Measurements from ENCODE around the gene GMDS.
A peak's percentile ranks its signal among the peaks of the same experiment; 100 is the strongest.

The GMDS gene

GRCh38 chr6:2208468-2208867 lies 36.9 kb downstream of the GMDS start:
- DNase-seq = no peak
- Histone ChIP-seq H3K36me3 (ENCODE audit: control insufficient read depth in 4 of 4, insufficient read depth in 4 of 4, low read length in 3 of 4) (no peaks in the 10 kb centered on the region), H3K9me3 (ENCODE audit: control extremely low read depth in 1 of 5, control insufficient read depth in 4 of 5, insufficient read depth in 2 of 5, low read depth in 1 of 5, low read length in 4 of 5) (peaks cover 0 to 5% (median 0%) of the 10 kb centered on the region in 5 experiments), H3K27ac (ENCODE audit: insufficient read depth in 1 of 2, low read depth in 1 of 2, low read length in 2 of 2, poor library complexity in 1 of 2, severe bottlenecking in 2 of 2) (no peak overlapping the region), H3K4me3 (ENCODE audit: control insufficient read depth in 1 of 7, extremely low read depth in 1 of 7, insufficient read depth in 4 of 7, low read depth in 2 of 7, low read length in 6 of 7) (no peak overlapping the region), H3K27me3 (replicated peaks in 2 of 5; ENCODE audit: control insufficient read depth in 4 of 5, insufficient read depth in 5 of 5, low read length in 4 of 5) (no peaks in the 10 kb centered on the region), H3K4me1 (ENCODE audit: control extremely low read depth in 1 of 4, control insufficient read depth in 4 of 4, insufficient read depth in 4 of 4, low read length in 3 of 4) (peaks cover 0 to 2% (median 0%) of the 10 kb centered on the region in 4 experiments)
- ChIA-PET POLR2A (no interaction called here), CTCF (interaction anchor here (0.7 to 2.8 kb wide), 17 partner anchors 9 to 606 kb away, joined by 3 to 11 read pairs (median 5); no protein-coding TSS in a partner anchor)
- 100% methylated on average over 3 of the region's 3 CpGs for WGBS (ENCODE audit: insufficient coverage)

- ChIA-PET CTCF (interaction anchor here (0.9 to 1.4 kb wide), 2 partner anchors 9 to 14 kb away, joined by 3 to 4 read pairs; no protein-coding TSS in a partner anchor), POLR2A (no interaction called here)
- 80% methylated on average over 2 of the region's 3 CpGs for WGBS (ENCODE audit: insufficient coverage)
- no peak overlapping the region for H3K4me3 ChIP-seq (ENCODE audit: control insufficient read depth in 1 of 7, extremely low read depth in 1 of 7, insufficient read depth in 4 of 7, low read depth in 2 of 7, low read length in 6 of 7)
- no peak for DNase-seq
- H3K27me3 ChIP-seq (replicated peaks in 2 of 5; ENCODE audit: control insufficient read depth in 4 of 5, insufficient read depth in 5 of 5, low read length in 4 of 5) = no peaks in the 10 kb centered on the region
- H3K36me3 ChIP-seq (ENCODE audit: control insufficient read depth in 4 of 4, insufficient read depth in 4 of 4, low read length in 3 of 4) = no peaks in the 10 kb centered on the region
- H3K9me3 ChIP-seq (ENCODE audit: control extremely low read depth in 1 of 5, control insufficient read depth in 4 of 5, insufficient read depth in 2 of 5, low read depth in 1 of 5, low read length in 4 of 5) = peaks cover 0 to 5% (median 0%) of the 10 kb centered on the region in 5 experiments
- peaks cover 0 to 8% (median 0%) of the 10 kb centered on the region in 4 experiments for H3K4me1 ChIP-seq (ENCODE audit: control extremely low read depth in 1 of 4, control insufficient read depth in 4 of 4, insufficient read depth in 4 of 4, low read length in 3 of 4)
- H3K27ac ChIP-seq (ENCODE audit: insufficient read depth in 1 of 2, low read depth in 1 of 2, low read length in 2 of 2, poor library complexity in 1 of 2, severe bottlenecking in 2 of 2) = no peak overlapping the region
Measured at GRCh38 chr6:2205396-2205795, 40.0 kb downstream of the GMDS start.

- POLR2A ChIA-PET = no interaction called here
- no peak for DNase-seq
- CTCF ChIA-PET = interaction anchor here (1.4 kb wide), 1 partner anchor 13 kb away, joined by 4 read pairs; no protein-coding TSS in a partner anchor
- H3K4me1 ChIP-seq (ENCODE audit: control extremely low read depth in 1 of 4, control insufficient read depth in 4 of 4, insufficient read depth in 4 of 4, low read length in 3 of 4) = peaks cover 0 to 8% (median 0%) of the 10 kb centered on the region in 4 experiments
- no peaks in the 10 kb centered on the region for H3K27me3 ChIP-seq (replicated peaks in 2 of 5; ENCODE audit: control insufficient read depth in 4 of 5, insufficient read depth in 5 of 5, low read length in 4 of 5)
- H3K36me3 ChIP-seq (ENCODE audit: control insufficient read depth in 4 of 4, insufficient read depth in 4 of 4, low read length in 3 of 4) = no peaks in the 10 kb centered on the region
- no peak overlapping the region for H3K27ac ChIP-seq (ENCODE audit: insufficient read depth in 1 of 2, low read depth in 1 of 2, low read length in 2 of 2, poor library complexity in 1 of 2, severe bottlenecking in 2 of 2)
- peaks cover 0 to 5% (median 0%) of the 10 kb centered on the region in 5 experiments for H3K9me3 ChIP-seq (ENCODE audit: control extremely low read depth in 1 of 5, control insufficient read depth in 4 of 5, insufficient read depth in 2 of 5, low read depth in 1 of 5, low read length in 4 of 5)
- H3K4me3 ChIP-seq (ENCODE audit: control insufficient read depth in 1 of 7, extremely low read depth in 1 of 7, insufficient read depth in 4 of 7, low read depth in 2 of 7, low read length in 6 of 7) = no peak overlapping the region
- 80% methylated on average over 1 of the region's 2 CpGs for WGBS (ENCODE audit: insufficient coverage)
Measured at GRCh38 chr6:2204272-2204671, 41.1 kb downstream of the GMDS start.

- Histone ChIP-seq H3K4me3 (ENCODE audit: control insufficient read depth in 1 of 7, extremely low read depth in 1 of 7, insufficient read depth in 4 of 7, low read depth in 2 of 7, low read length in 6 of 7) (no peak overlapping the region), H3K4me1 (ENCODE audit: control extremely low read depth in 1 of 4, control insufficient read depth in 4 of 4, insufficient read depth in 4 of 4, low read length in 3 of 4) (peaks cover 0 to 8% (median 0%) of the 10 kb centered on the region in 4 experiments), H3K36me3 (ENCODE audit: control insufficient read depth in 4 of 4, insufficient read depth in 4 of 4, low read length in 3 of 4) (no peaks in the 10 kb centered on the region), H3K9me3 (ENCODE audit: control extremely low read depth in 1 of 5, control insufficient read depth in 4 of 5, insufficient read depth in 2 of 5, low read depth in 1 of 5, low read length in 4 of 5) (peaks cover 0 to 5% (median 0%) of the 10 kb centered on the region in 5 experiments), H3K27me3 (replicated peaks in 2 of 5; ENCODE audit: control insufficient read depth in 4 of 5, insufficient read depth in 5 of 5, low read length in 4 of 5) (no peaks in the 10 kb centered on the region), H3K27ac (ENCODE audit: insufficient read depth in 1 of 2, low read depth in 1 of 2, low read length in 2 of 2, poor library complexity in 1 of 2, severe bottlenecking in 2 of 2) (no peak overlapping the region)
- peak in 2 of 3 donors; percentile 50 to 62 for DNase-seq
- CTCF ChIA-PET = interaction anchor here (0.9 to 1.6 kb wide), 2 partner anchors 11 to 24 kb away, joined by 3 read pairs; no protein-coding TSS in a partner anchor
- 20% methylated on average over 1 of the region's 3 CpGs for WGBS (ENCODE audit: insufficient coverage)
- POLR2A ChIA-PET = no interaction called here
Measured at GRCh38 chr6:2203264-2203663, 42.1 kb downstream of the GMDS start.

- no CpG with 5 or more reads among the region's 4 CpGs for WGBS (ENCODE audit: insufficient coverage)
- Histone ChIP-seq H3K27me3 (replicated peaks in 2 of 5; ENCODE audit: control insufficient read depth in 4 of 5, insufficient read depth in 5 of 5, low read length in 4 of 5) (no peaks in the 10 kb centered on the region), H3K27ac (ENCODE audit: insufficient read depth in 1 of 2, low read depth in 1 of 2, low read length in 2 of 2, poor library complexity in 1 of 2, severe bottlenecking in 2 of 2) (no peak overlapping the region), H3K9me3 (ENCODE audit: control extremely low read depth in 1 of 5, control insufficient read depth in 4 of 5, insufficient read depth in 2 of 5, low read depth in 1 of 5, low read length in 4 of 5) (no peaks in the 10 kb centered on the region), H3K4me1 (ENCODE audit: control extremely low read depth in 1 of 4, control insufficient read depth in 4 of 4, insufficient read depth in 4 of 4, low read length in 3 of 4) (peaks cover 0 to 17% (median 2%) of the 10 kb centered on the region in 4 experiments), H3K36me3 (ENCODE audit: control insufficient read depth in 4 of 4, insufficient read depth in 4 of 4, low read length in 3 of 4) (no peaks in the 10 kb centered on the region), H3K4me3 (ENCODE audit: control insufficient read depth in 1 of 7, extremely low read depth in 1 of 7, insufficient read depth in 4 of 7, low read depth in 2 of 7, low read length in 6 of 7) (no peak overlapping the region)
- ChIA-PET CTCF (interaction anchor here (1.0 to 1.4 kb wide), 3 partner anchors 11 to 606 kb away, joined by 3 to 9 read pairs (median 3); no protein-coding TSS in a partner anchor), POLR2A (no interaction called here)
- DNase-seq = no peak
Measured at GRCh38 chr6:2197984-2198383, 47.4 kb downstream of the GMDS start.

GRCh38 chr6:2197177-2197671 lies 48.2 kb downstream of the GMDS start:
- Histone ChIP-seq H3K4me3 (ENCODE audit: control insufficient read depth in 1 of 7, extremely low read depth in 1 of 7, insufficient read depth in 4 of 7, low read depth in 2 of 7, low read length in 6 of 7) (no peak overlapping the region), H3K27ac (ENCODE audit: insufficient read depth in 1 of 2, low read depth in 1 of 2, low read length in 2 of 2, poor library complexity in 1 of 2, severe bottlenecking in 2 of 2) (no peak overlapping the region), H3K27me3 (replicated peaks in 2 of 5; ENCODE audit: control insufficient read depth in 4 of 5, insufficient read depth in 5 of 5, low read length in 4 of 5) (no peaks in the 10 kb centered on the region), H3K9me3 (ENCODE audit: control extremely low read depth in 1 of 5, control insufficient read depth in 4 of 5, insufficient read depth in 2 of 5, low read depth in 1 of 5, low read length in 4 of 5) (peaks cover 0 to 2% (median 0%) of the 10 kb centered on the region in 5 experiments), H3K36me3 (ENCODE audit: control insufficient read depth in 4 of 4, insufficient read depth in 4 of 4, low read length in 3 of 4) (no peaks in the 10 kb centered on the region), H3K4me1 (ENCODE audit: control extremely low read depth in 1 of 4, control insufficient read depth in 4 of 4, insufficient read depth in 4 of 4, low read length in 3 of 4) (peaks cover 0 to 20% (median 3%) of the 10 kb centered on the region in 4 experiments)
- 100% methylated on average over 5 of the region's 7 CpGs for WGBS (ENCODE audit: insufficient coverage)
- ChIA-PET CTCF (interaction anchor here (0.7 to 1.4 kb wide), 14 partner anchors 8 to 605 kb away, joined by 3 to 9 read pairs (median 3); no protein-coding TSS in a partner anchor), POLR2A (no interaction called here)
- no peak for DNase-seq

- WGBS (ENCODE audit: insufficient coverage) = 0% methylated on average over 1 of the region's 1 CpG
- CTCF ChIA-PET = interaction anchor here (0.7 to 1.0 kb wide), 8 partner anchors 8 to 457 kb away, joined by 3 to 4 read pairs (median 4); no protein-coding TSS in a partner anchor
- peaks cover 0 to 8% (median 3%) of the 10 kb centered on the region in 5 experiments for H3K9me3 ChIP-seq (ENCODE audit: control extremely low read depth in 1 of 5, control insufficient read depth in 4 of 5, insufficient read depth in 2 of 5, low read depth in 1 of 5, low read length in 4 of 5)
- peak; percentile 78 to 86 (median 83) for DNase-seq
- no peak overlapping the region for H3K27ac ChIP-seq (ENCODE audit: insufficient read depth in 1 of 2, low read depth in 1 of 2, low read length in 2 of 2, poor library complexity in 1 of 2, severe bottlenecking in 2 of 2)
- H3K4me1 ChIP-seq (ENCODE audit: control extremely low read depth in 1 of 4, control insufficient read depth in 4 of 4, insufficient read depth in 4 of 4, low read length in 3 of 4) = peaks cover 0 to 20% (median 3%) of the 10 kb centered on the region in 4 experiments
- H3K4me3 ChIP-seq (ENCODE audit: control insufficient read depth in 1 of 7, extremely low read depth in 1 of 7, insufficient read depth in 4 of 7, low read depth in 2 of 7, low read length in 6 of 7) = no peak overlapping the region
- no peaks in the 10 kb centered on the region for H3K36me3 ChIP-seq (ENCODE audit: control insufficient read depth in 4 of 4, insufficient read depth in 4 of 4, low read length in 3 of 4)
- no peaks in the 10 kb centered on the region for H3K27me3 ChIP-seq (replicated peaks in 2 of 5; ENCODE audit: control insufficient read depth in 4 of 5, insufficient read depth in 5 of 5, low read length in 4 of 5)
- POLR2A ChIA-PET = no interaction called here
Measured at GRCh38 chr6:2196079-2196679, 49.2 kb downstream of the GMDS start.

Measured in common myeloid progenitor, CD34-positive (primary cell).